GM18508 (cell line): ENCODE results near the gene PAK1.
"Not testable (repeated sequence)": the region's sequence is repeated elsewhere in the genome, so short reads cannot be mapped to it uniquely, and the experiment has no call there.

ENCODE experiments used
- ATAC-seq: cut with Tn5 transposase; IDR thresholded peaks from one replicate; pipeline ENCODE4 v1.9.1; 2021; ENCODE audit warnings: moderate number of reproducible peaks; ENCODE audit not compliant: insufficient read depth, unreplicated experiment

The PAK1 gene

DNA sequence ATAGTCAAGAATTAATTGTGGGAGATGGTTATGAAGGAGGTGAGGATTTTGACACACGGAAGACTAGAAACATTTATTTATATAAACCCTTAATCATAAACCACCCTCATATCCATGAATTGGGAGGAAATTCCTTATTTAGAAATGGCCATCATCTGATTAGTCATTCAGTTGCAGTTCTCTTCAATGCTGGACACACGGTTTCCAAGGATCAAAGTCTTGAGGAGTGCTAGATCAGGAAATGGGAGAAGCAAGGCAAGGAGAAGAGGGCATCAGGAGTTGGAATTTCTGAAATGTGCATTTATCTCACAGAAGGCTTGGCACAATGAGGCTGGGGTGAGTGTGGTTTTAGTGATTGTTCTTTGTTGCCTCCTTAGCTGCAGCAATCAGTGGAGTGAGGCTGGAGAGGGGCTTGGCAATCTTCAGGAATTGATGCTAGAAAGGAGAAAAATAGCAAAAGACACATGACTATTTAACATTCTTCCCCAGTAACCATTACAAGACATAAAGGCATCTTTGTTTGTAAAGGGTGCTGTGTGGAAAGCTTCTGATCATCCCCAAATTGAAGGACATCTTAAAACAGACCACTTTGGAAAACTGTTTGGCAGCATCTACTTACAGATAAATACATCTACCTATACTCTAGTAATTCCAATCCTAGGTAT lies 150.8 kb downstream of the PAK1 start:
- no peak for ATAC-seq

DNA sequence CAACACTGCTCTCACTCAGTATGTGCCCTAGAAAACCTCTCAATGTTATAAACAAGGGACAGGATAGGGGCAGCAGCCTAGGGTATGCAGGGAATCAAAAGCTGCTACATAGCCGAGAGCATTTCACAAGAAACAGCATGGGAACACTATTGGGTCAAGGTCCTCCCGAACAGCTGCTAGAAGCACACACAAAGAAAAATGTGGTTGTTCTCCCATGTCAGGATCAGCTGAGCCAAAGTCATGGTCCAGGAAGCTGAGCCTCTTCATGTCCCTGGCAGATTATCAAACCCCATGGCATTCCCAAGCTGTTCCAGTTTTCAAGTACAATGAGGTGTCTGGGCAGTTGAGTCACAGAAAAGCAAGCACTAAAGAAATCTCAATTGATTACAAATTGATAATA lies 151.4 kb downstream of the PAK1 start:
- no peak for ATAC-seq

DNA sequence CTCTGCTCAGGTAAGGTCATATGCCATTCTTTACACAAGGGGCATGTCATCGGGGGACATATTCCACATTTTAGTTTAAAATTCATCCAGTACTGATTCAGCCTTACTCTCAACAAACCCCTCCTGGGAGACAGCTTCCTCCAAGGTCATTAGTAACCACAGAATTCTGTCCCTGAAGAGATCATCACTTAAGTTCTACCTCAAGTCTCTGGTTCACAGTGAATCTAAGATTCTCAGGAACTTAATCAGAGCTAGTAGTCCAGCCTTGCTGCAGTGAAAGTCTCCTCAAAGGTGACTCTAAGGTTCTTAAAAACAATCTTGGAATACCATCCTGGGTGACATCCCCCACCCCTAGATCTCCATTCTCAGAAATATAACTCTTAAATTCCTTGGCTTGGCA lies 153.5 kb downstream of the PAK1 start:
- ATAC-seq, result no peak

DNA sequence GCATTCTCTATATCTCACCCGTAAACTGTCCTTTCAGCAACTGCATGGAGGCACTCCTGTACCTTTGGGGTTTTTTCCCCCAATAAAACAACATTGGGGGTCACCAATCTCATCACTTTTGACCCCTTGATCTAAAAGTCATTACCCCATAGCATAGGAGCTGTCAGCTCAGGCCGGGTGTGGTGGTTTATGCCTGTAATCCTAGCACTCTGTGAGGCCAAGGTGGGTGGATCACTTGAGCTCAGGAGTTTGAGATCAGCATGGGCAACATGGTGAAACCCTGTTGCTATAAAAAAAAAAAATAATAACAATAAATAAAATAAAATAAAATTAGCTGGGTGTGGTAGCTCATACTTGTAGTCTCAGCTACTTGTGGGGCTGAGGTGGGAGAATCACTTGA lies 155.3 kb downstream of the PAK1 start:
- ATAC-seq, result no peak

DNA sequence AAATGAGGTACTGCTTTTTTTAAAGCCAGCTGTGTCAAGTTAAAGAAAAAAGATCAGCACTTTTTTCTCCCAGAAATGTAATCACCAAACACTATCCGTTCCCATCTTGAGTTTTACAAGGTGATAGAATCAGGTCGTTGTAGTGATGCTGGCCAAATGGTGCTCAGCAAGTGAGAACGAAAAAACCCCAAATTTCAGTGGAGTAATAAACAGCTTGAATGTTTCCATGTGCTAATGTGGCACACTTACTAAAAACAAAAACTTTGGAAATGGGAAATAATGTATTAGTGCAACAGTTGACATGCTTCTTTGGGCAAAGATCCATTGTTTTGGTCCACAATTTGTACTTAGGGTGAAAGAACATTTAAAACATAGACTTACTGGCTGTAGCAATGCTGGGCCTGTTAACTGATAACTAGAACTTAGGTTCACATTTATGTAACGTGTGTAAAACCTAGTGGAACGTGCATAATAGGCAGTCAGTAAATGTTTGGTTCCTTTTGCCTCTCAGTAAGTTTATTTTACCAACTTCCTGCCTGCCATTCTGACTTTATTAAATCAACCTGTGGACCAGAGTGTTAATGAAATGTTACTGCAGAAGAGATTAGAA lies 157.1 kb downstream of the PAK1 start:
- ATAC-seq, result no peak

DNA sequence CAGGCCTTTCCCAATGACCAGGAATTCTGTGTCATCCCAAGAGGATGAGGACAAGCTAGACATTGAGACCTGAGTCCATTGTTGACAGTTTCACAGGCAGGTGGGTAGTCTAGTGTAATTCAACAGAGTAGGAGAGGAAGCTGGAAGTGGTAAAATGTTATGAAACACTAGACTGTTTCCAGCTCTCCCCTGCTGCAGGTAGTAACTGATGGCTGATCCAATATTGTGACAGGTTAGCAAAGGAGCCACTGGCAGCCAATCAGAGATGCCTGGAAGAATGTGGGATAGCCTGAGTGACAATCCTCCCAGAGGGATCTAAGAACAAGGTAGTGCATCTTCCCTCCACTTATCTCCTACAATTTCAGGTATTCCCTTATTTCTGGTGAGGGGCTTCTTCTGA lies 161.8 kb downstream of the PAK1 start:
- ATAC-seq, result no peak

DNA sequence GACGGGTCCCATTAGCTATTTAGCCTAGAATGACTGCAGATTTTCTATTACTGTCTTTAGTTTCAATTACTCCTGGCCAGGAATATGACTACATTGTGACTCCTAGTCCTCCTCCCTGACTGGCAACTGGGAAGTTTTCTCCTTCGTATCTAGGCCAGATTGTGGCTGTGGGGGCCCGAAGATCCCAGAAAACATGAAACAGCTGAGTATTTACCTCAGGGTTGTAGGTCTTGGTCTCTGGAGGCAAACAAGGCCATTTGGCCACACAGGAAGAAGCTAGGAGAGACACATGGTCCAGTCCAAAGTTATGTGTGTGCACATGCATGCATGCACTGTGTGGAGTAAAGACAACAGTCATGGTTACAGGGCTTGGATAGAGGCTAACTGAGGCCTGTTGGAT lies 162.2 kb downstream of the PAK1 start:
- ATAC-seq, result no peak

DNA sequence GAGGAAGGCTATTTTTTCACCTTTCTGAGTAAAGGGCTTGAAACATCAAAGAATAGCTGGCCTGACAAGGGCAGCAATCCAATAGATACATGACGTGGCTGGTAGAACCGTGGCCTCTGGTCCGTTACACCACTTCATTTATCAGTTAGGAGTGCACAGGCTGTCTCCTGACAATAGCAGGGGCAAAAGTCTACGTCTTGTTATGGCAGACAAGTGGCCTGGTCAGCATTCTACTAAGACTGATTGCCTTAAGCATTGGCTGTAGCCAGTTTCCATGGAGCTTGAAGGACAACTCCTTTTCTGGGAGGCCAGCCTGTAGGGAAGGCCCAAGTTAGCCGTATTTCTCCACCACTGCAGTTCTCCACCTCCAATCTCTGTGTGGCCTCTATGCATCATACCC lies 163.2 kb downstream of the PAK1 start:
- ATAC-seq, result no peak

DNA sequence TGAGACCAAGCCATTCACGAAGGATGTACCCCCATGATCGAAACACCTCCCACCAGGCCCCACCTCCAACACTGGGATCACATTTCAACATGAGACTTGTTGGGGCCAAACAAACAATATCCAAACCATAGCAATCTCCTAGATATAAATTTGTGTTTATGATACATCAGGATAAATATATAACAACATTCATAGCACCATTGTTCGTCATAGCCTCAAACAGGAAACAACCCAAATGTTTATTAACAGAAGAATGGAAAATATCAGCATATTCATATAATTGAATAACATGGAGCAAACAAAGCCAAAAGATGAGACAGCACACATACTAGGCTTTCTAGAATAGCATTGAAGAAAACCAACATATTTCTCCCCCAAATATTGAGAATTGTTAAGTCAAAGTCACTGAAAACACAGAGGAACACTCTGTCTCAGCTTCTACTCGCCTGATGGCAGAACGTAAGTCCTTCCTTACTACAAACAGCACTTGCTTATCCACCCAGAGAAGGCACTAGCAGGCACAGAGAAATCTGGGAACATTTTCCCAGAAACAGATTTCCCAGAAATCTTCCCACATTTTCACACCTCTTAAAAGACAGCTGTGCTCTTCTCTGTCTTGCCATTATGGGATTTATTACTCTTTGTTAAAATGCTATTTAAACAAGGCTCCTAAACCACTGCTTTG lies 164.4 kb downstream of the PAK1 start:
- no peak for ATAC-seq

DNA sequence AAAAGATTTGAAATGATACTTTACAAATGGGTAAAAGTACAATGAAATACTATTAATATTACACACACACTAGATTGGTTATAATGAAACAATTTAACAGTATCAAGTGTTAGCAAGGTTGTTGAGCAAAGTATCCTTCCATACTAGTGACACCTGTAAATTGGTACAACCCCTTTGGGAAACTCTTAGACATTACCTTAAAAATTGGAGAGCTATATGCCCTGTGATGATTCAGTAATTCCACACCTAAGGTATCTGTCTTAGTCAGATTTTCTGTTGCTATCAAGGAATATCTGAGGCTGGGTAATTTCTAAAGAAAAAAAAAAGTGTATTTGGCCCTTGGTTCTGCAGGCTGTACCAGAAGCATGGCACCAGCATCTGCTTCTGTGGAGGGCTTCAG lies 165.1 kb downstream of the PAK1 start:
- no peak for ATAC-seq

DNA sequence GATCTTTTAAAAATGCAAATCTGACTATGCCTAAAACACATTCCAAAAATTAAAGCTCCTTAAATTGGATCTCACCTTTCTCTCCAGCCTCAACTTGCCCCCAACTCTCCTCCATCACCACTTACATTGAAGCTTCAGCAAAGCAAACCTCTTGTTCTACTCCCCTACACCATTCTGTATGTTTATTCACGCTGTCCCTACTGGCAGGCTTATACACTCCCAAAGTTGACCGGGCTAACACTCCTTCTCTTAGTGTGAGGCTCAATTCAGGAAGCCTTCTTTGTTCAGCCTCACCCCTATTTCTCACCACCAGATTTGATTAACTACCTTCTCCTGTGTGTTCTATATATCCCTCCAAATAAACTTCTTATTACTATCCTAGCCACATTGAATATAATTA lies 170.6 kb downstream of the PAK1 start:
- ATAC-seq, result no peak

DNA sequence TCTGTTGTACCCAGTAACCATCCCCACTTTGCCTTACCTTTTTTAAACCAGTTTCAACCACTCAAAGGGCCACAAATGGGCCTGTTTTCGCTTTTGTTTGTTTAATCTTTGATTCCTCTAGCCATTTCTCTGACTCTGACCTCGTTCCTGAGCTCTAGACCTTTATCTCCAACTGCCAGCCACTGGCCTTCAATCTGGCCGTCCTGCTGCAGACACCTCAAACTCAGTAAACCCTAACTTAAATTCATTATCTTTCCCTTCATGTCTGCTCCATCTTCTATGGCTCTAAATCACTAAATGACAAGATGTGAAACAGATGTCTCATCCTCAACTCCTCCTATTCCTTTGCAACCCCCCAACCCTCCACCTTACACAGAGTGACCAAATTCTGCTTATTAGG lies 171.1 kb downstream of the PAK1 start:
- ATAC-seq, result no peak

DNA sequence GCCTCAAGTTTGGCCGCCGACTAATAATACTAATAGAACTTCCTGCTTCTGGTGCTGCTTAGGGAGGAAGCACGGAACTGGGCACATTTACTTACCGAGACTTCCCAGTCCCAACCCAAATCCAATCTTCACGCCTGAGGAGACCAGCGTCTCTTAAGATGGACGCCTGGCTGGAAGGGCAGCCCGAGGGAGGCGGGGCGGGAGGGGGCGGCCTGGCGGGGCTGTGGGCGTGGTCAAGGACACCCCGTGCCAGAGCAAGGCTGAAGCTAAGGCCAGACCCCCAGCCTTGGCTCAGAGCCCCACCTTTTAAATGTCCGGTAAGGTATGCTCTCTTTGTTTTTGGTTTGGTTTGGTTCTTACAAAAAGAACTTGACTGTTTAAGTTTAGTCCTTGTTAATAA lies 172.4 kb downstream of the PAK1 start, which contains the start of gene GDPD4:
TSS of gene GDPD4 (minus strand) at position 177 of the 400 bp plus-strand sequence. CDS start 16,549 bp downstream, outside the sequence.
- ATAC-seq, result no peak

DNA sequence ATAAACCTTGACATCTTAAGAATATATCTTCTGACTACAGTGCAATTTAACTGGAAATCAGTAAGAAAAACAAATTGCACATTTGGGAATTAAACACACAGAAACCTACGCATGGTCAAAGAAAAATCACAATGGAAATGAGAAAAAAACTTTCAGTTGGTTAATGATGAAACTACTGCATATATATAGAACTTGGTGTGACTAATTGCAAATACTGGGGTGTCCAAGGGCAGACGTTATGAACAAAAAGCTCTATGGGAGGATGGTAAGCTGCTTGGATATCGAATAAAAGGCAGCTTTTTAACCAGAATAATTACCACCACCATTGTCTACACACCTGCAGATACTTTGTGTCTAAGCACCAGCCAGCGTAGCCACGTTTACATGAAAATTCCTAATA lies 173.2 kb downstream of the PAK1 start:
- no peak for ATAC-seq

DNA sequence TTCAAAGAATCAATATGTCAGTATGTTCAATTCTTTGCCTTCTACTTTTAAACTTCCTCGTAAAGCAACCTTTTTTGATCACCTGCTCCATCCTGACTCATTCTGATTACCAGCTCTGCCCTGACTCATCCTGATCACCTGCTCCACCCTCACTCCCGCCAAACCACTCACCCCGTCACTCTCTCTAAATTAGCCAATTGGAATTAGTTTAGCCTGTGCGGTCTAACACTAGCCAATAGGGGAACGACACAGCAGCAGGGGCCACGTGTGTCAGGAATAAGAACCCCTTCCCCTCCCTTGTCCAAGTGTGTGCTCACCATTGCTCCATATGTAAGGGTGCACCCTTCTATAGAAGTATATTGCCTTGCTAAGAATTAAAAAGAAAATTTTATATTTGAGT lies 173.9 kb downstream of the PAK1 start:
- not testable (repeated sequence) for ATAC-seq

DNA sequence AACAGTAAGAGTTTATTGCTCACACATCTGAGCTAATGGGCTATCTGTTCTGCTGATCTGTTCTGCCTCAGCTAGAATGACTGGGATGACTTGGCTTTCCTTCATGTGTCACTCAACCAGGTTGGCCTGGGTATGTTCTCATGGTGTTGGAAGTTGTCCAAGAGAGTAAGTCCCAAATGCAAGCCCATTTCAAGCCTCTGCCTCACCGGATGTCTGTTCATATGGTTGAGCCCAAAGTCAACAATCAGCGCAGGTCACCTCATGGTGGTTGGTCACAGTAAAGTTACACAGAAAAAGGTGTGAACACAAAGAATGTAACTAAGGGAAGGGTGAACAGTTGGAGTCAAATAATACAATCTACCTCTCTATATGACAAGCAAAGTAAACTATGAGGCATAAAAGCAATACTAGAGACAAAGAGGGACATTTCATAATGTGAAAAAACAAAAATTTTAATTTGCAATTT lies 174.3 kb downstream of the PAK1 start:
- no peak for ATAC-seq

DNA sequence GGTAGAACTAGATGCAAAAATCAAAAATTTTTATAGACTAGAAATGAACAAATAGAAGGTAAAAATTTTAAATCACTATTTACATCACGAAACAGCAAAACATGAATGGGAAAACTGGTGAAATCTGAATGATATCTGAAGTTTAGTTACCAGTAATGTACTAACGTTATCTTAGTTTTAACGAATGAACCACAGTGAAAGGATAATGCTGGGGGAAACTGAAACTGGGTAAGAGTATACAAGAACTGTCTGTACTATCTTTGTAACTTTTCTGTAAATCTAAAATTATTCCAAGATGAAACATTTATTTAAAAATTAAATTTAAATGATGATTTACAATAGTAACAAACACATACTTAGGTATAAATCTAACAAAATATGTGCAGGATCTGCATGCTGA lies 179.9 kb downstream of the PAK1 start:
- ATAC-seq, result no peak

DNA sequence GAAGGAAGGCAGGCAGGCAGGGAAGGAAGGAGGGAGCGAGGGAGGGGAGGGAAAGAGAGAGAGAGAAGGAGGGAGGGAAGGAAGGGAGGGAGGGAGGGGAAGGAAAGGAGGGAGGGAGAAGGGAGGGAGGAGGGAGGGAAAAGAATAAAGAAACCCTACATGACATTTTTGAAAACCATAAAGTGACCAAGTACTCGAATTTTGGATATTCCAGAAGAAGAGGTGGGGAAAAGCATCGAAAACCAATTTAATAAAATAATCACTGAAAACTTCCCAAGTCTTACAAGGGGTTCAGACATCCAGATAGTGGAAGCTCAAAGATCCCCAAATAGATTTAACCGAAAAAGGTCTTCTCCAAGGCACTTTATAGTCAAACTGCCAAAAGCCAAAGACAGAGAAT lies 184.2 kb downstream of the PAK1 start:
- ATAC-seq, result no peak

DNA sequence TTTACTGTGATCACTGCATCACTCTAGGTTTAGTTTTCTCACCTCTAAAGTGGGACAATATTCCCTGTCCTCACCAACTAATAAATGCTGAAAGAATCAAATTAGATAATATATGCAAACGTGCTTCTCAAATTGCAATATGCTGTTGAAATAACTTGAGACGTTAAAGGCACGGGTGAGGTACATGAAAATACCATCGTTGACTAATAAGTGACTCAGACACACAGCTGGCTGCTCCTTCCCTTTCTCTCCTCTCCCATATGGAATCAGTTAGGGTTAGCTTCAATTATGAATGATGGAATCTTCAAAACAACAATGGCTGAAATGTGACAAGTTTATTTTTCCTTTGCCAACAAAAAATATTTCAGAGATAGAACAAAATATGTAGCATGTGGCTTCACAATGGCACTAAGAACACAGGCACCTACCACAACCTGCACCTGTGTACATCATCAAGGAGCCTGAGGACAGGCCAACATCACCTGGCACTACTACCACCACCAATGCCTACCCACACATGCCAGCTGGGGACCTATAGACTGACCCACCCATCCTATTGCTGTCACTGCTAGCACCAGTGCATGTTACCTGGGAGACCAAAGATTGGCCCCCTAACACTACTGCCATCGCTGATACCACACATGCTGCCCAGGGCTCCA lies 186.2 kb downstream of the PAK1 start:
- ATAC-seq, result no peak

DNA sequence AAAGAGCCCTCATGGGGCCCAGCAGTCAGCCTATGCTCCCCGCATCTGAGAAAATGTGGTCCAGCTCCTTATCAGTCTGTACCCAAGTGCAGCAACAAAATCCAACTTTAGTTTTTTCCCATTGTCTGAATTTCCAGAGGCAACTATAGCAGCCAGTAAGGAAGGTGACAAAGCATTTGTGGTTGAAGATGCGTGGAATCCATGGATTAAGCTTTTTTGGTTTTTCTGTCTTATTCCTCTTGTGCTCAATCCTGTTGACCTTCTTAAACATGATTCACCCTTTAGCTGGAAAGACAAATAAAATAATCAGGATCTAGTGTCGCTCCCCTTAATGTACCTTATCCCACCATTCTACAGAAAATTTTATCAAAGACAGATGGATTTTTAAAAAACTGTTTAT lies 186.8 kb downstream of the PAK1 start:
- ATAC-seq, result no peak
